ENCODE results near the gene ODC1.

- TF ChIP-seq LEF1 (IDR thresholded peaks at IDR 0.05; ENCODE audit: borderline replicate concordance) (no peak), NFRKB (IDR thresholded peaks at IDR 0.05) (no peak), SP1 (IDR thresholded peaks at IDR 0.05) (no peak), FOXA1 (IDR thresholded peaks at IDR 0.05) (no peak), SUZ12 (IDR thresholded peaks at IDR 0.05) (no peak)
Observed at GRCh38 chr2:10481666-10482157, 33.6 kb upstream of the ODC1 start.

All from HEK293T (cell line).